NCI-H1930 (cell line): ENCODE measurements around the gene MAJIN.

ENCODE experiments used
- DNase-seq, 2 experiments: peaks; one replicate each; lab custom pipeline; 2025; lab: John Stamatoyannopoulos, UW

Gene MAJIN

DNA sequence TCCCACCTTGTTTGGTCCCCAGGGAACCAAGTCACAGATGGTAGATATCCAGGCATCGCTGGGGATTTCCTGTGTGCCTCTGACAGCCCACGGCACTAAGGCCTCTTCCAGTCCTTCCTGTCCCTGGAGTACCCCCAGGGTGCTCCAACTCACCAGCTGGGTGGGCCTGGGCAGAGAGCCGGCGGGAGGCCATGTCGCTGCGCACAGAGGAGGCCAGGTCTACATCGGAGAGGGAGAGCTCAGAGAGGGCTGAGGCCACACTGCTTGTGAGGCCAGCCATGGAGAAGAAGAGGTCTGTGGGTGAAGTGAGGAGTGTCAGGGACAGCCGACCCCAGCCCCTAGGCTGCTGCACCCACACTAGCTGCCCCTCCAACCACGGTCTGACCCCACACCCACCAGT lies 60.2 kb downstream of the MAJIN start:
- DNase-seq: no peak

GRCh38 chr11:64911142-64911541 lies 60.8 kb downstream of the MAJIN start:
- no peak for DNase-seq

DNA sequence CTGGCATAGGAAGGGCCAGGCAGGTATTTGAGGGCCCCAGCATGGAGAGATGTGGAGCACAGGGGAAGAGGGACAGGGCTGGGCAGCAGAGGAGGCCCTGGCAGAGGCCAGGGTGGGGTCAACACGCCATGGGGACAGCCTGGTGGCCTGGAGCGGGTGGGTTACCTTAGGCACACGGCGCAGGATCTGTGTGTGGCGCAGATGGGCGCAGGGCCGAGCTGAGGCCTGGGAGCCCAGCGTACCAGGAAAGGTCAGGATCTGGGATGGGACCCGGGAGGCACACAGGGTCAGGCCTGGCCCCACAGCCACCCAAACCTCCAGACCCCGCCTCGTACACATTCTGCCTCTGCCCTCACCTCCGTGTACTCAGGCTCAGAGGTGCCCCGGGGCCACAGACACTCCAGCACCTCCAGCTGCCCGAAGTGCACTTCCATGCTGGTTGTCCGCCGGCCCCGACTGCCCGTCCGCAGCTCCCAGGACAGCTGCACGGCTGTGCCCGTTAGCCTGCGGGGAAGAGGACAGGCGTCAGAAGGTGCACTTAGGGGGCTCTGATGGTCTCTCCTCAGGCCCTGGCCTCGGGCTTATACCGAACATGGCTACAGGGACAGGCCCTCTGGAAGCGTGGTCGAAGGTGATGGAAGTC lies 61.3 kb downstream of the MAJIN start:
- no peak for DNase-seq

GRCh38 chr11:64909653-64910343 lies 62.1 kb downstream of the MAJIN start:
- no peak for DNase-seq

- DNase-seq: no peak
Measured at GRCh38 chr11:64908766-64909165, 63.1 kb downstream of the MAJIN start.

DNA sequence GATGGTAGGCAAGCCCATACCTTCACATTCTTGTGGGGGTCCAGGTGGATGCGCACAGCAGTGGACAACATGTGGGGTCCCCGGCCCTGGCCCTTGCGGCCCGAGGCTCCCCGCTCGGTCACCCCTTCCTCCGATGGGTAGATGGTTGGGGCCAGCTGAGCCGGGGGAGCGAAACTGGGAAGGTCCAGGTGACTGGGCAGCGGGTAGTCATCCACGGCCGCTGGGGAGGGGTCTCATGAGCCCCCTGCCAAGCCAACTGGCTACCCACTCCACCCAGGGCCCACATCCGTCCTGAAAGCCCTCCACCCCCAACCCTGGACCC lies 65.6 kb downstream of the MAJIN start:
- no peak for DNase-seq

- DNase-seq: no peak
Measured at GRCh38 chr11:64905516-64906313, 66.2 kb downstream of the MAJIN start.

DNA sequence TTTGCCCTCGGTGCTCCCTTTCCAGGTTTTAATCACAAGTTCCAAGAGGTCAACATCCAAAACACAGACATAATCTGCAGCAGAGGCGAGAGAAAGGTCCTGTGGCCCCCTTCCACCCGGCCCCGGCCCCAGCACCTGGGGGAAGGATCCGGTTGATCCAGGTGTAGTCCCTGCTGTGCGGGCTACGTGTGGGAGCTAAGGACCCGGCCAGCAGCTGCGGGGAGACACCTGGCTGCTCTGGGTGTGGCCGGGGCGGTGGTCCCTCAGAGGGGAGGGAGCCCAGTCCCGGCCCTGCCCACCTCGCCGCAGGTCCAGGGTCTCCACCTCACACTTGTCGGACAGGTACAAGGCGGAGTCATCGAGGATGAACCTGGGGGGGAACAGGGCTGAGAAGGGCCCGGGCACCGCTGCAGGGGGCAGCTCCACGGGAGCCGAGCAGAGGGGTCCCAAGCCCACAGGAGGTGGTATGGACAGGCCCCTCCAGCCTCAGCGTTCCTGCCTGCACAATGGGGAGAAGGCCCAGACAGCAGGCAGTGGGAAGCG lies 68.5 kb downstream of the MAJIN start:
- no peak for DNase-seq

DNA sequence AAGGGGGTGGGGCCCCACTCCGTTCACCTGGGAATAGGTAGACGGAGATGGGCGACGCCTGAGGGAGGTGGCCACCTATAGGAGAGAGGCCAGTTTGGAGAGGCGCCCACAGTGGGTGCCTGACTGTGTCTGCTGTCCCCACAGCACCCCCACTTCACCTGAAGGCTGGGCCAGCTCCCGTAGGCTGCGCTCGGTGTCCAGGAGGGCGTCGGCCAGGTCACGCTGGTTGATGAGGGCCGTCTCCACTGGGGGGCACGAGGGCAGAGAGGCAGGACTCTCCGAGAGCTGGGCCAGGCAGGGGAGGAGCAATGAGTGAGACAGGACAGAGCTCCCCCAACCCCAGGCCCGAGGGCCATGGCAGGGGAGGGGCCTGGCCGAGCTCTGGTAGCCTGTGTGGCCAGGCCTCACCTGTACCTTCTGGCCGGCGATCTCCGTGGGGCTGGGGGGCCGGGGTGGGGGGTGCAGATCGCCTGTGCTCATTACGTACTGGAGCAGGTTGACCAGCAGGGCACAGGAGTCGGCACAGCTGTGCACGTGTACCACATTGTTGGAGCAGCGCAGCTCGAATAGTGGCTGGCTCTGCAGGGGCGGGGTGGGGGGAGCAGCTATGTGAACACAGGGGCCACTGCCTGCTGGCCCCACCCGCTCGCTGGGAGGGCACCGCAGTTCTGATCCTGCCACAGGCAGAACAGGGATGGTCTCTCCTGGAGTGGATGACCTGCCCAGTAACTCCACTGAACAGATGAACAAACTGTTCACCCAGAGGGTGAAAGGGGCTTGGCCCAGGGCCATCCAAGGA lies 69.6 kb downstream of the MAJIN start:
- DNase-seq: no peak

GRCh38 chr11:64900774-64901173 lies 71.1 kb downstream of the MAJIN start:
- DNase-seq: no peak

DNA sequence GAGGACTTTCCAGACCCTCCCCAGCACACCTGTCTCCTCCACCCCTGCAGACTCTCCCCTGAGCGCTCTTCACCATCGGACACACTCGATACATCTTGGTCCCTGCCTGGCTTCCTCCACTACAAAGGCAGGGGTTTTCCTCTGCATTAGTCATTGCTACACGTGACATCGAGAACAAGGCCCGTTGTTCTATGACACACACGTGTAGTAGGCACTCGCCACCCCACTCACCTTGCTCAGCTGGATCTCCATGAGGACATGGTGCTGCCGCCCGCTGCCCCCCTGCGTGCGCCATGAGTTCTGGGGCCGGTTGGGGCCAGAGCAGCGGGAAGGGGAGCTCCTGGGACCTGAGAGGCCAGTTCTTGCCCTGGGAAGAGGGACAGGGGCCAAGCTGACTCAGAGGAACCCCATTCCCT lies 71.6 kb downstream of the MAJIN start:
- DNase-seq: no peak

DNA sequence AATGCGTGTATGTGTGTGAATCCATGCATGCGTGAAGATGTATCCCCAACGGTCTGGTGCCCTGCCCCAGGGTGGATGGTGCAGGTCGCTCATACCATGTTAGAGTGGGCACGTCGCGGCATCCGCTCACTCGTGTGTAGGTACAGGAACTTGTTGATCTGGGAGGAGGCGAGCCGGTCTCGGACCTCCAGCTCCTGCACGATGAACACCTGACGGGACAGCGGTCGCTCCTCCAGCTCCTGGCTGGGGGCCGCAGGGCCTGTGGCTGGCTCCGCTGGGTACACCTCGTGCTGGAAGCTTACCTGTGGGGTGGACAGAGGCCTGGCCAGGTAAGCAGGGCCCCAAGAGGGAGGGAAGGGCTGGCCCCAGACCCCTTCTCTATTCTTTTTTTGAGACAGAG lies 73.4 kb downstream of the MAJIN start:
- DNase-seq: no peak

DNA sequence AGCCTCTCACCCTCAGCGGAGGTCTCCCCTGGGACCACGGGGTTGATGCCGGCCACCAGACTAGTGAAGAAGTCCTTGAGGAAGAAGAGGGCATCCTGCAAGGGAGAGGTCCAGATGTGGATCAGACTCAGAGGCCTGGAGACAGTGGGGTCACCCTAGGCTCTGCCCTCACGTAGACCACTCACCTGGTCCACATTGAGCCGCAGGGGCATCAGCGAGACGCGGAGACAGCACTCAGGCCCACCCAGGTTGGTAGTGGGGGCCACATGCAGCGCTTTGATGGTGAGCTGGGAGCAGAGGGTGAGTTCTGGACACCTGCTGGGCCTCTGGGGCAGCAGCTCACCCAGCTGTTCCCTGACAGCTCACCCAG lies 73.8 kb downstream of the MAJIN start:
- DNase-seq: no peak

DNA sequence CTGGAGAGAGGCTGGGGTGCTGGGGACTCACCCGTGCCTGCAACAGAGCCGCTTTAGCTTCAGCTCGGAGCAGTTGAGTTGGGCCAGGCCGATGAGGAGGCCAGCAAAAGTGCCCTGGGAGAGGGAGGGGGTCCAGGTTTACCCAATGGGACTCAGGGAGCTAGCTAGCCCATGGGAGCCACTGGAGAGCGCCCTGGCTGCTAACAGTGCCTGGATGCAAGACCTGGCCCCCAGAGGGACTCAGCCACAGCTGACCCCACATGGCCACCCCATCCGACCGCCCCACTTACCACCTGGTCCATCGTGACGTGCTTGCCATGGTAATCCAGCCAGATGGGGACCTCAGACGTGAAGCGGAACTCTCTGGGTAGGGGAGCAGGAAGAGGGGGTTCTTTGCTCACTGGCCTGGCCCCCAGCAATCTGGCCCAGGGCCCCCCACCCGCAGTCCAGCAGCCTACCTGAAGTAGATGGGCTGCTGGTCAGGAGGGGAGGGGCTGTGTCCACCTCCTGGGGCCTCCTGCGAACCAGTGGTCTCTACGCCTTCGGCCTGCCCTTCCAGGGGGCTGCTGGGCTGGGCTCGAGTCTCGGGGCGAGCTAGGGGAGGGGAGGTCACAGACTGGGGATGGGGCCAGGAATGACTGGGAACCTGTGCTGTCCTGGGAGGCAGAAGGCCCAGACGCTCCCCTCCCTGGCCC lies 74.4 kb downstream of the MAJIN start:
- DNase-seq: no peak

- no peak for DNase-seq
Measured at GRCh38 chr11:64896448-64897022, 75.4 kb downstream of the MAJIN start.

GRCh38 chr11:64894812-64895452 lies 77.0 kb downstream of the MAJIN start:
- DNase-seq: no peak

DNA sequence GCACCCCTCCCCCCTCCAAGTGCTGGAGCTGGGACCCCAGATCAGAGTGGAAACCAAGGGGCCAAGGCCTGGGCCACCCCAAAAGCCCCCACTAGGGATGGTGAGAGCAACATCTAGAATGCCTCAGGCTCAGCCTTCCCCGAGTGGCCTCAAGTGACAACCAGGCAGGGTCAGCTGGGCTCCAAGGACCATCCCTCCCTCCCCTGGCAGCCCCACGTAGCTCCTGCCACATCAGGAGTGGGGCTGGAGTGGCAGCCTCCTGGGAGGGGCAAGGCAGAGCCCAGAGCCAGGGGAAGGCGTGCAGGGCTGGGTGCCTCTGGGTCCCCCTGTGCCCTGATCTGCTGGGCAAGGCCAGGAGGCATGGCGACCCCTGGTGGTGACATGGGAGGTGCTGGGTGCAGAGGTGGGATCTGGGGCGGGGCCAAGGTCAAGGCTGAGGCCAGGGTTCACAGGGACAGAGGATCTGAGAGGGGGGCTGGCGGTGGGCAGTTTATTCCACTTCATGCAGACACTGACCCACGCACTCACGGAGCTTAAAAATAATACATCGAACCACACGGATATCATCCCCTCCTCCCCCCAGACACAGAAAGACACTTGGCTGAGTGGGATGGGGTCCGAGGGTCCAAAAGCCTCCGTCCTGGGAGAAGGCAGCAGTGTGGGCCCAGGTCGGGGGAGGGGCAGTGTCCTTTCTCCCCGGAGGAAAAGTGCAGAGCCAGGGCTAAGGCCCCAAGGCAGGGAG lies 77.7 kb downstream of the MAJIN start:
- DNase-seq: peak; percentile 38 to 67

- DNase-seq: no peak
Measured at GRCh38 chr11:64893194-64894069, 78.5 kb downstream of the MAJIN start.

DNA sequence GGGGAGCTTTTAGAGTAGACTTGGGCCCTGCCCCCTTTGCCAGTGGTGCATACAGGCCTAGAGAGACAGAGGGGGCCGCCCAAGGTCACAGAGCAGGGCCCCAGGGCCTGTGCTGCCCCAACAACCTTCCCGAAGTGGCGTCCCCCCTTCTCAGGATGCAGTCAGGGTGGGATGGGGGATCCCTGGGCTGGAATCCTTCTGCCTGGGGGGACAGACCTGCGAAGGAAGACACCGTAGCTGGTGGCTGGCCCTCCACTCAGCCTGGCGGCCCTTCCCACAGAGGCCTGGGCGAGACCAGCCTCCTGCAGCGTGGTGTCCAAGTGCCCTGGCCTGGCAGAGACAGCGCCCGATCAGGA lies 79.1 kb downstream of the MAJIN start:
- no peak for DNase-seq
